ENCODE measurements around the gene RNF4. TPM values are rescaled to one million over a fixed set of nuclear protein-coding genes. Genes with fewer than 3 reads are reported as not detected.

Gene RNF4
- total RNA-seq, 1 donor from 2014 or later = 56.3 TPM

DNA sequence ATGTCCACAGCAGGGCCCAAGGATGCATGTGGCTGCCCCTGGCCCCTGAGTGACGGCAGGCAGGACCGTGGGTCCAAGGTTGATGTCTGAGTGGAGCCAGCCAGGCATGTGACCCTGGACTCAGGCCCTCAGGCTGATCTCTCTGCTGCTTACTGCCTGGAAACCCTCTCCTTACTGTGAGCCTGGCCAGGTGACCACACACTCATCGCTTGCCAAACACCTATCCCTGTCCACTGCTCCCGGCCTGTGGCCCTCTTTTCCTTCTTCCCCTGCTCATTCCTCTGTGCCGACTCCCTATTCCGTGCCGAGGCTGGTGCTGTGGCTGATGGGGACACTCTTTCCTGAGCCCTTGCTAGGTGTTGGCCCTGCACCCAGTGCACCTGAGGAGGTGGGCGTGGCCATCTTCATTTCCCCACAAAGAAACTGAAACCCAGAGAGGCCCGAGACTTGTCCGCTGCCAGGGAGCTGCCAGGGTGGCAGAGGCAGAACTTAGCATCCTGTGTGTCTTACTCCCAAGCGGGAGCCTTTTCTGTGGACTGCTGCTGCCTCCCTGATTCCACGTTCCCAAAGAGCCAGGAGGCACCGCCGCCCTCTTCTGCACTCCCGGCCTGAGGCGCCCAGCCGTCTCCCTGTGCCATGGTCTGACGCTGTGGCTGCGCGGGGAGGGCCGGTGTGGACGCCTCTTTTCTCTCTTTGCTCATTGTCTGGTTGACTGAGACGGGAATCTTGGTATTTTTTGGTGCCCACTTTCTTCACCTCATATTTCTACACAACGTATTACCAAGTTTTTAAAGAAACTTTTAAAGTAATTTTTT lies 11.2 kb upstream of the RNF4 start:
- Mint-ChIP-seq H3K4me3 (ENCODE audit: unreplicated experiment) (no peak overlapping the region), H3K36me3 (ENCODE audit: low read depth) (no peaks in the 10 kb centered on the region), H3K4me1 (ENCODE audit: low read depth) (peaks cover 3% of the 10 kb centered on the region), H3K27me3 (ENCODE audit: low read depth) (peaks cover 2% of the 10 kb centered on the region), H3K9me3 (ENCODE audit: low read depth) (no peaks in the 10 kb centered on the region), H3K27ac (ENCODE audit: unreplicated experiment) (no peak overlapping the region)
- TF ChIP-seq, protein P1, sequence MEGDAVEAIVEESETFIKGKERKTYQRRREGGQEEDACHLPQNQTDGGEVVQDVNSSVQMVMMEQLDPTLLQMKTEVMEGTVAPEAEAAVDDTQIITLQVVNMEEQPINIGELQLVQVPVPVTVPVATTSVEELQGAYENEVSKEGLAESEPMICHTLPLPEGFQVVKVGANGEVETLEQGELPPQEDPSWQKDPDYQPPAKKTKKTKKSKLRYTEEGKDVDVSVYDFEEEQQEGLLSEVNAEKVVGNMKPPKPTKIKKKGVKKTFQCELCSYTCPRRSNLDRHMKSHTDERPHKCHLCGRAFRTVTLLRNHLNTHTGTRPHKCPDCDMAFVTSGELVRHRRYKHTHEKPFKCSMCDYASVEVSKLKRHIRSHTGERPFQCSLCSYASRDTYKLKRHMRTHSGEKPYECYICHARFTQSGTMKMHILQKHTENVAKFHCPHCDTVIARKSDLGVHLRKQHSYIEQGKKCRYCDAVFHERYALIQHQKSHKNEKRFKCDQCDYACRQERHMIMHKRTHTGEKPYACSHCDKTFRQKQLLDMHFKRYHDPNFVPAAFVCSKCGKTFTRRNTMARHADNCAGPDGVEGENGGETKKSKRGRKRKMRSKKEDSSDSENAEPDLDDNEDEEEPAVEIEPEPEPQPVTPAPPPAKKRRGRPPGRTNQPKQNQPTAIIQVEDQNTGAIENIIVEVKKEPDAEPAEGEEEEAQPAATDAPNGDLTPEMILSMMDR (IDR thresholded peaks at IDR 0.05) = no peak
- DNase-seq (ENCODE audit: low spot score) = no peak

DNA sequence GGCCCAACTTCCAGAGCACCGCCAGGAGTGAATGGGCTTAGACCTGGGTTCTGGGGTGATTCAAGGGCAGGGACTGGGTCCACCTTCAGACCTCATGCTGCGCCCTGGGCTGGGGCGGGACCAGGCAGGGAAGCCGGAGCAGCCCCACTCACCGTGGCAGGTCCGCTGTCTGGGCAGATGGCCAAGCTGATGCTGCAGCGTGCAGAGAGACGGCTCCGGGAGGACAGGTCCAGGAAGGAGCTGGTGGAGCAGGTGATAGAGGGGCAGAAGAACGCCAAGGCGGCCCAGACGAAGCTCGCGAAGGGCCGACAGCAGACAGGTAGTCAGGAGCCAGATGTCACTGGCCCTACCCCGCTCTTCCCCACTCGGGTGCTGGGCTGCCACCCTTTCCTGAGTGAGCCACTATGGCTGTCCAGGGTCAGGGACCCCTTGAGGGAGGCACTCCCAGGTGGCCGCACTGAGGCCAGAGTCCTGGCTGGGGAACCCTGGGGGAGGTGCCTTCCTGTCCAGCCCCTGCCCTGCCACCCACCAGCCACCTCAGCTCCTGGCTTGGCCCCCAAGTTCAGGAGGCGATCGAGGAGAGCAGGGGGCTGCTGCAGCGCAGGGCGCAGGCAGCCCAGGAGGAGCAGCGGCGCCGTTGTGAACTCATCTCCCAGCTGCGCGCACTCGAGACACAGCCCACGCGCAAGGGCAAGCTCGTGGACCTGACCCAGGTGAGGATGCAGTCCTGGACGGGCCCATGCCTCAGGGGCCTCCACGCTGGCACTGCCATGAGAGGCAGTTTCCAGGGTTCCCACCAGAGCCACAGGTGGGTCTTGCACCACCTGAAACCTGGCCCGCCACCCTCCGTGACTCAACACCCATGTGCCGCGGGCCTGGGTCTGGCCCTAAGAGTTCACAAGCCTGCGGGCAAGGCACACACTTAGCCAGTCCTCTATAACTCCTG lies 10.1 kb upstream of the RNF4 start:
- H3K36me3 Mint-ChIP-seq (ENCODE audit: low read depth) = no peaks in the 10 kb centered on the region
- peaks cover 7% of the 10 kb centered on the region for H3K4me1 Mint-ChIP-seq (ENCODE audit: low read depth)
- no peaks in the 10 kb centered on the region for H3K9me3 Mint-ChIP-seq (ENCODE audit: low read depth)
- DNase-seq (ENCODE audit: low spot score) = no peak
- no peak overlapping the region for H3K27ac Mint-ChIP-seq (ENCODE audit: unreplicated experiment)
- TF ChIP-seq, protein P1 (IDR thresholded peaks at IDR 0.05) = no peak
- H3K4me3 Mint-ChIP-seq (ENCODE audit: unreplicated experiment) = no peak overlapping the region
- no peaks in the 10 kb centered on the region for H3K27me3 Mint-ChIP-seq (ENCODE audit: low read depth)

DNA sequence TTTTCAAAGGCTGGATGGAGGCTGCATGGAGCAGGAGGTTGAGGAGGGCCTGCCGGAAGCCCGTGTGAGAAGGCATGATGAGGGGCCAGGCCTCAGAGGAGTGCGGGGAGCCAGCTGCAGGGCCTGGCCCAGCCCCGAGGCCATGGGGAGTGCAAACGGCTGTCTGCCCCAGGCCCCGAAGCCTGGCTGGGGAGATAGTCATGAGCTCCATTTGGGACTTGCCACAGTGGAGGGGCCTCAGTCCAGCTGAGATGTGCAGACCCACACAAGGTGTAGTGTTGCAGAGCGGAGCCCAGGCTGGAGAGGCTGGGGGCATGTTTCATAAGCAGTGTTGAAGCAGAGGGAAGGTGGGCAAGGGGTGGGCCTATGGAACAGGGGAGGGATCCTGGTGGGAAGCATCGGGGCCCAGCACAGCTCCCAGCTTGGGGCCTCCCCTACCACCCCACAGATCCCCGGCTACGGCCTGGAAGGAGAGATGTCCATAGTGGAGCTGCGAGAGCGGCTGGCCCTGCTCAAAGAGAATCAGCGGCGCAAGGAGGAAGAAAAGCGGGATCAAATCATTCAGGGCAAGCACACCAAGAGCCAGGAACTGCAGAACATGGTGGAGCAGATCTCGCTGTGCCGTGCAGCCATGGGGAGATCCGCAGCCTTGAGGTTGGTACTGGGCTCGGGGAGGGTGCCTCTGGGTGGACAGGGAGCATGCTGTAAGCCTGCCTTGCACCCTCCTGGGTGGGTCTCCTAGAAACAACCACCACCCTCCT lies 9.1 kb upstream of the RNF4 start:
- Mint-ChIP-seq H3K9me3 (ENCODE audit: low read depth) (no peaks in the 10 kb centered on the region), H3K27ac (ENCODE audit: unreplicated experiment) (no peak overlapping the region), H3K4me1 (ENCODE audit: low read depth) (peaks cover 7% of the 10 kb centered on the region), H3K27me3 (ENCODE audit: low read depth) (no peaks in the 10 kb centered on the region), H3K4me3 (ENCODE audit: unreplicated experiment) (no peak overlapping the region), H3K36me3 (ENCODE audit: low read depth) (no peaks in the 10 kb centered on the region)
- DNase-seq (ENCODE audit: low spot score) = no peak
- TF ChIP-seq, protein P1 (IDR thresholded peaks at IDR 0.05) = no peak

DNA sequence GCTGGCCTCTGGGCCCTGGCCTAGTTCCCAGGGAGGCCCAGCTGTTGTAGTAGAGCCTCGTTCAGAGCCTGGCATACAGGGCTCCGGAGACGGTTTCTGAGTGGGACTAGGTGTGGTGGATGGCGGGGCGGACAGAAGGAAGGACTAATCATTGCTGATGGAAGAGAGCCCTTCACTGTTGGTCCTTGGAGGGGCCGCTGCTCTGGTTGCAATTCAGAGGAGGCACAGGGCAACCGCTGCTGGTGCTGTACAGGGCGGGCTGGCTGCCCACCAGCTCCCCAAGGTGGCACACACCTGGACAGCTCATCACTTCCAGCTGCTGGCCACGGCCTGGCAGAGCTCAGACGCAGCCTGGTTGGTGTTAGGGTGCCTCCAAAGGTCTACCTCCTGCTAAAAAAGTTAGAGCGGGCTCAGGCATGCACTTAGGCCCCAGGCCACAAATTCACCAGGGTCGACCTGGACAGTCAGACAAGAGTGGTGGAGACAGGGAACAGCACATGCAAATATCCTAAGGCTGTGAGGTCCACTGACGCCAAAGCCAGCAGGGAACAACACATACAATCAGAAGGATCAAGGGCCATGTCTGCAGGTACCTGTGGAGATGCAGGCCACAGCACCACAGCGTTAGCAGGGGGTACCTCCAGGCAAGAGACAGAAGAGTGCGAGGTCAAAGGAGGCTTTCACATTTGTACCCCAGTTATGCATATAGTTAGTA lies 7.5 kb upstream of the RNF4 start:
- no peak for DNase-seq (ENCODE audit: low spot score)
- Mint-ChIP-seq H3K36me3 (ENCODE audit: low read depth) (no peaks in the 10 kb centered on the region), H3K4me3 (ENCODE audit: unreplicated experiment) (peak overlapping the region; percentile 67), H3K27ac (ENCODE audit: unreplicated experiment) (no peak overlapping the region), H3K27me3 (ENCODE audit: low read depth) (no peaks in the 10 kb centered on the region), H3K9me3 (ENCODE audit: low read depth) (no peaks in the 10 kb centered on the region), H3K4me1 (ENCODE audit: low read depth) (peaks cover 7% of the 10 kb centered on the region)
- TF ChIP-seq, protein P1 (IDR thresholded peaks at IDR 0.05) = no peak
